Measurements from ENCODE around the gene TTI1.

DNA sequence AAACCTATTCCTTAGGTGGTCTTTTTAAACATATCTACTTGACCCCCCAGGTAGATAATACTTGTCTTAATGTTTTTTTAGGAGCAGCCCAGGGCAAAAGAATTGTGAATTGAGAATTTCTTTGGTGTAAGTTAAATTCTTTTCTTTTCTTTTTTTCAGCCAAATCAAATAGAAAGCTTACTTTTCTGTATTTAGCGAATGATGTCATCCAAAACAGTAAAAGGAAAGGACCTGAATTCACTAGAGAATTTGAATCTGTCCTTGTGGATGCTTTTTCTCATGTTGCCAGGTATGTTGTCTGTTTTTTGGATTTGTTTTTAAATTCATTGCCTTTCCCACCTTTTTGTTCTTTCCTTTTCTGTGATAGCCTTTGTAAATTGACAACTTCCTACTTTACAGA lies 7.0 kb upstream of the TTI1 start:
- TF ChIP-seq BHLHE40 (IDR thresholded peaks at IDR 0.05; ENCODE audit: borderline replicate concordance), result no peak
- no peak for TF ChIP-seq ELF4 (IDR thresholded peaks at IDR 0.05)

Measured in HEK293T (cell line).